ENCODE results near the gene GNG2.
A peak's percentile ranks its signal among the peaks of the same experiment; 100 is the strongest.

Gene GNG2

GRCh38 chr14:51894250-51894649 is 33.8 kb downstream of the GNG2 start:
- no peak for DNase-seq (ENCODE audit: low read depth)

DNA sequence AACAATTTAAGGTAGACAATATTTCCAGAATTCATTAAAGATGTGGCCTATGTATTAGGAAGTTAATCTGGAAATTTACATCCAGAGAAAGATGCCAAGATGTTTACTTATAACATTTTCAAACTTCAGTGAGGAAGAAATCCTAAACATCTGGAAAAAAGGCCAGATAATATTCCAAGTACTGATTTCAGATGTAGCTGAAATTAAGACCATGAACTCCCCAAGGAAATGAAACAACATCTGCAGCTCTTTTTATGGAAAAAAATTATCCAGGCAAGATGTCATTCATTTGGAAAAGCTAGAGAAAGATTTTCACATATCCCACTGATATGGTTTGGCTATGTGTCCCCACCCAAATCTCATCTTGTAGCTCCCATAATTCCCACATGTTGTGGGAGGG is 35.0 kb downstream of the GNG2 start:
- no peak for DNase-seq (ENCODE audit: low read depth)

DNA sequence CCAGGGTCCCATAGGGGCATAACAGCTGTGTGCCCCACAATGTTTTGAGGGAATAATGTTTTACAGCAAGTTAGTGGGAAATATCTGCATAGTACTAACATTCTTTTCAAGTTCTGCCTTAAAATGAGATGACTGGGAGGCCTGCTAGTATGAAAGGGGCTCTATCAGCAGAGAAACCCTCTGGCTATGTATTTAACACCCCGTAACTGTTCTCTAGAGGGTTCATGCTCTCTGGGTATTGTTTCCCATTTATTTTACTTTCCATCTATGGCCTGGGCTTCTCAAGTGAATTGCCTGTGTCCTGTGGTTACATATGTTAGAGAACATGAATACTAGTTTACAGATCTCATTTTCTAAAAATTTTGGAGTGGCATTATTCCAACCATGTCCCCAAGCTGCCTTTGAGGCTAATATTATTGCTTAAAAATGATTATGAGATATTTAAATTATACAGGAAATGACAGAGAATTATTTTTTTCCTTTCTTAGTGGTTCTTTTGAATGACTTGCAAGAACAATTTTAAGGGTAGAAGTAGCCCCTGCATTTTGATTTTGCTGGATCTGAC is 37.5 kb downstream of the GNG2 start:
- DNase-seq (ENCODE audit: low read depth) = no peak

GRCh38 chr14:51901475-51902024 is 41.1 kb downstream of the GNG2 start:
- DNase-seq (ENCODE audit: low read depth) = no peak

GRCh38 chr14:51905656-51906121 is 45.3 kb downstream of the GNG2 start:
- peak; percentile 48 for DNase-seq (ENCODE audit: low read depth)

DNA sequence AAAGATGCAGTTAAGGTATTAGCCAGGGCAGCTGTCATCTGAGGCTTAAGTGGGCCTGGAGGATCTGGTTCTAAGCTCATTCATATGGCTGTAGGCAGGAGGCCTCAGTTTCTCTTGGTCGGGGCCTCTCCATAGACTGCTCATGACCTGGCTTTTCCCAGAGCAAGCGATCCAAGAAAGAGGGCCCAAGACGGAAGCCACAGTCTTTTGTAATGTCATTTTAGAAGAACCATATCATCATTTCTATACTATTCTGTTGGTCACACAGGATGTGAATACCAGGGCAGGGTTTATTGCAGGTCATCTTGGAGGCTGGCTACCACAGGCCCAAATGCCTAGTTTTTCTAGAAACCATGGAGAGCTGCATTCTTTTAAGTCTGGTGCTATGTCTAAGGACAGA is 47.7 kb downstream of the GNG2 start:
- DNase-seq (ENCODE audit: low read depth) = no peak

GRCh38 chr14:51912112-51912786 is 51.8 kb downstream of the GNG2 start:
- DNase-seq (ENCODE audit: low read depth) = no peak

DNA sequence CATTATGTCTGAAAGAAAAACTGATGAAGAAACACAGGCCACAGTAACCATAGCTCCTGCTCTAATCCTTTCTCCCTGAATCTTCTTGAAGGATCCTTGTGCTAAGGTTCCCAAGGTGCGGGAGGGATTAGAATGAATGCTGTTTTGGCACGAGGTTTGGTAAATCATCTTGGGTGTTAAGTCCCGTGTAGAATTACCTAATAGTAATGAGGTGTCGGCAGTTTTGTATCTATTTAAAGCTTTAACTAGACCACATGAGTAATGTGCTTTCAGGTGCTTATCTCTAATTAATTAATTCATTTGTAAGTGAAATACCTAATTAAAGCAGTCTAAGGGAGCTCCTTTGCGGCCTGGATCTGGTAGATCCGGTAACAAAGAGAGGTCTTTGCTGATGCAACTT is 53.9 kb downstream of the GNG2 start:
- no peak for DNase-seq (ENCODE audit: low read depth)

DNA sequence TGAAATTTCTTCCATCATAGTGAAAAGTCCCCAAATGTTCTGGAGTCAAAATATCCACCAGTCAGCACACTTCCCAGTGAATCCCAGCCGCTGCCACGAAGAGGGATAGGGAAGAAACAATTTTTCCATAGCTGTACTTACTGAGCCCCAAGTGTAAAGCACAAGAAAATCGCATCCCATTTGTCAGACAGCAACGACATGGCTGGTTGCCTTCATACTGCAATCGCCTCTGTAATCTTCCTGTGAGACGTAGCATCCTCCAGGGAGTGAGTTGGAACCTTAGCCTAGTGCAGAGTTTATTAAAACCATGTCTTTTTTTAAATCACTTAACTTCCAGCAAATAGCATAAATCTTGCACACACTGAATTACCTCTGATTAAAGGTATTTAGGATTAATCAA is 56.8 kb downstream of the GNG2 start:
- peak; percentile 17 for DNase-seq (ENCODE audit: low read depth)

- no peak for DNase-seq (ENCODE audit: low read depth)
These were observed 60.6 kb downstream of the GNG2 start for GRCh38 chr14:51921026-51921425.

DNA sequence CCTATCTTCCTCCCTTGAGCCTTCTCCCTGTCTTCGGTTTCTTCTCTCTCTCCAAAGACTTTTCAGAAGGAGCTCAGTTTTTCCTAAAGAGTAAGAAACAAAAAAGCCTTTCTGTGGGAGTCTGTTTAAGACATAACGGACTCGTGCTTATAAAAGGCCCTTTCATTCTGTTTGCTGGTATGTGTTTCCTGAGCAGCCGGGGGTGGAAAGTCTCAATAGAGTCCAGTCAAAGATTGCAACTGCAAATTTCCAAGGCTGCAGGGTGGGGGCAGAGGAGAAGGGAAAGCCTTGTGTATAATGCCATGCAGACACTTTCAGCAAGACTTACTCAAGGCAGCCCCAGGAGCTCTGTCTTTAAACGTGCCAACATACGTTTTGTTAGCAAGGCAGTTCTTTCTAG is 62.2 kb downstream of the GNG2 start:
- peak; percentile 9 for DNase-seq (ENCODE audit: low read depth)

DNA sequence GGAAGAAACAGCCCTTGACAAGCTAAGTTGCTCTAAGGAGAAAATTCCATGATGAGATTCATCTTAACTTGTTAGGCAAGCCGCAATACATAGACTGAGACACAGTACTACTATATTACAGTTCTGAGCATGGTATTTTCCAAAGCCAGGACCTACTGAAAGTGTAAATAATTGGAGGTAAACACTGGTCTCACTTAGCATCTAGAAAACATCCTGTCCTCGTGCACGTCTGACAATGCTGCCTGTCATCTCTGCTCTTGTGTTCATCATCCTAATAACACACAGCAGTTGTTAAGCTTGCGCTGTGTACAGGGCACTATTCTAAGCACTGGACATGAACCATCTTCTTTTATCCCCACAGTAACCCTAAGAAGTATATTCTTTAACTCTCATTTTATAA is 64.2 kb downstream of the GNG2 start:
- DNase-seq (ENCODE audit: low read depth) = no peak

DNA sequence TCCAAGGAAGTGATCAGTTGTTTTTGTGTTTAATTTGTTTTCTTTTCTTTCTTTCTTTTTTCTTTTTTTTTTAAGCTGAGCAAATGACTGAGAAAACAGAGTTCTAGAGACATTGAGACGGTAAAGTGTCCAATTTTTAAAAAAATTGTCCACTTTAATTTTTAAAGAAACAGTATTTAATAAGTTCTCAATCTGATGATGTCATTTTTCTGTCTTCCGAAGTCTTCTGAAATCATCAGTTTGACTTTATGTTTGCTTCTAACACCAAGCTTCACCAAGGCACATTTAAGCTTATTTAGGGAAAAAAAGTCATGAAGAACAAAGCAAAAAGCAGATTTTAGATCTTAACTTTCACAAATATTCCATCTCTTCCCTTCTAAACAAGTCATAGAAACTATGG is 65.6 kb downstream of the GNG2 start:
- DNase-seq (ENCODE audit: low read depth) = no peak

GRCh38 chr14:51926449-51926848 is 66.0 kb downstream of the GNG2 start:
- no peak for DNase-seq (ENCODE audit: low read depth)

- DNase-seq (ENCODE audit: low read depth) = no peak
These were observed 68.2 kb downstream of the GNG2 start for GRCh38 chr14:51928568-51928967.

DNA sequence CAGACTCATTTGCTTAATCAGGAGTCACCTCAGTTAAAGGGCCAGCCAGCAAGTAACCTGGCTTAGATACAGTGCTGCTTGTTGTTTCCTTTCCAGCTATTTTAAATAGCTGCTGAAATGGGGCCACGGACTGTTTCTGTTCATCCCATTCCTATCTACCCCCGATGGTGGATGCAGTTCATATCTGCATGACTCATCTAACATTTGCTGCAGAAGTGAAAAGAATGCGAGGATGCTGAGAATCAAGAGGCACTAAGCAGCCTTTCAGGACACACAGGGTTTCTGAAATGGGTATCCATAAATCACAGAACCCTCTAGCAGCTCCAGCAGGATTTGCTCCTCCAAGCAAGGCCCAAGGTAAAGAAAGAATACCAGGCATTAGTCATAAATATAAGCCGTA is 68.8 kb downstream of the GNG2 start:
- no peak for DNase-seq (ENCODE audit: low read depth)

GRCh38 chr14:51929910-51930682 is 69.7 kb downstream of the GNG2 start:
- DNase-seq (ENCODE audit: low read depth) = peak; percentile 6

GRCh38 chr14:51931308-51931707 is 70.9 kb downstream of the GNG2 start:
- no peak for DNase-seq (ENCODE audit: low read depth)

GRCh38 chr14:51933191-51933590 is 72.8 kb downstream of the GNG2 start:
- no peak for DNase-seq (ENCODE audit: low read depth)

DNA sequence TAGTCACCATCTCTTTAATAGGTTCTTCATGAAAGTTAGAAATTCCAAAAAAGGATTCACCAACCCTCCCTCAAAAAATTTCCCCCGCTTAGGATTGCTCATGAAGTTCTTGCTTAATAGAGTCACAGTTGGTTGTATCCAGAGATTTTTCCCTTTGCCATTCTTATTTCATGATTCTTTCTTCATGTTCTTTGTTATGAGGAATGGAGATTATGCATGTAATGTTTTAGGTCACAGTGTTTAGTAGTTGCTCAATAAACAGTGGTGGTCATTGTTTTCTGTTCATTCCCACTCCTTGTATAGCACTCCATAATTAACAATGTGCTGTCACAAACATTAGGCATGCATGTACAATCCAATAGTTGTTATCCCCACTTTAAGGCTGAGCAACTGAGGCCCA is 77.7 kb downstream of the GNG2 start:
- DNase-seq (ENCODE audit: low read depth) = no peak

DNA sequence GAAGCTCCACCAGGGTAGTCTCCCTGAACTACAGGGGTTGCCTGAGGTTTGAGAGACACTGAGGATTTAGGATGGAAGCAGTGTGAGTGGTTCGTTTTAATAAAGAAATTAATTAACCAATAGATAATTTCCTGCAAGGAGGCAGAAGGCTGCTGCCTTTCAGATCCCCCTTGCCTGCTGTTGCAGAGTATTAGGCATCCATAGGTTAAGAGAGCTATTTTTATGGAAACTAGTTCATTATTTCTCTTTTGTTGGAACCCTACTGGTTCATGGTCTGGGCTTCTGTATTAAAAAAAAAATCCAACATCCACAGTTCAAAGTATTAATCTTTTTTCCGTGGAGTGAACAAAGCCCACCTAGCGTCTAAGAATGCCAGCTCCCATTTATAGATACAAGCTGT is 78.4 kb downstream of the GNG2 start:
- DNase-seq (ENCODE audit: low read depth) = no peak

DNA sequence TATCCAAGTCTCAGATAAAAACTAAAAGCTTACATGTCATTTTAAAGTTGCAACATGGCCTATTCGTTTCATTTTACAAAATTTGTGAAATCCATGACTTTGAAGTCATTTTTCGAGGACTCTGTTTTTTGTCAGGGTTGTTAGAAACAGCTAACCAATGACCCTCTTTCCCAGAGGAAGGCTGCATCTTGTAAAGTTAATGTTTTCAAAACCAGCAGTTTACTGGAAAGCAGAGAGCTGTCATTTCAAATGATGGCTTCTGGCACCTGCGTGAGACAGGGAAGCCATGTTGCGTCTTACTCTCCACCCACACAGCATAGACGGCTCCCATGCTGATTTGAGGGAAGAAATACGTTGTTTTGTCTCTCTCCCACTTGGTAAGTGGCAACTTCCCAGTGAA is 78.8 kb downstream of the GNG2 start:
- no peak for DNase-seq (ENCODE audit: low read depth)

DNA sequence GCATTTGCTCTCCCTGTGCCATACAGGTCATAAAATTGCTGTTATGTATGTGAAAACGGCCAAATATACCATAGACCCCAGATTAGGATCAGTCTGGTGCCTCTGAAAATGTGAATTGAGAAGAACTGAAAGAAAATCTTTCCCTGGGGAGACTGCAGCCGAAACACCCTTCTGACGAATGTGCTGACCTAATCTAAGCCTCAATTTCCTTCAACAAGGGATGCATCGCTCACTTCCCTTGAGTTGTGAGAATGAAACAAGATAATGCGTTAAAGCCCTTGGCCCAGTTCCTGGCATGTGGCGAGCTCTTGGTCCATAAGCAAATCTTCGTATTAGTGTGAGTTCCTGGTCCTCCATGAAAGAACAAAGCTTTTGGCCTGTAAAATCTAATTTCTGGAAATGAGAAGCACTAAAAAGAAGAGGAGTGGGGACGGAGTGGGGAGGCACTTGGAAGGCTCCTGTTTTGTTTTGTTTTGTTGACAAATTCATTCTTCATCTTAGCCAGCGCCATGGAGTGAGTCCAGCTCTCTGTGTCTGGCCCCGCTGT is 79.4 kb downstream of the GNG2 start:
- DNase-seq (ENCODE audit: low read depth) = peak; percentile 25

All from stromal cell of bone marrow (primary cell).